Measurements from ENCODE around the gene MPHOSPH6.
"Not testable (repeated sequence)": the region's sequence is repeated elsewhere in the genome, so short reads cannot be mapped to it uniquely, and the experiment has no call there.

Gene MPHOSPH6

GRCh38 chr16:82167670-82168069 lies 2.4 kb downstream of the MPHOSPH6 start:
- no peak for DNase-seq

GRCh38 chr16:82160226-82160625 lies 9.8 kb downstream of the MPHOSPH6 start:
- DNase-seq, result no peak

GRCh38 chr16:82157836-82158235 lies 12.2 kb downstream of the MPHOSPH6 start:
- no peak for DNase-seq

GRCh38 chr16:82157534-82157812 lies 12.6 kb downstream of the MPHOSPH6 start:
- DNase-seq, result no peak

GRCh38 chr16:82156761-82157533 lies 13.1 kb downstream of the MPHOSPH6 start:
- no peak for DNase-seq

- DNase-seq, result no peak
Measured at GRCh38 chr16:82152641-82153112, 17.3 kb downstream of the MPHOSPH6 start.

- DNase-seq, result no peak
Measured at GRCh38 chr16:82152196-82152595, 17.8 kb downstream of the MPHOSPH6 start.

GRCh38 chr16:82150549-82150948 lies 19.5 kb downstream of the MPHOSPH6 start:
- DNase-seq, result no peak

GRCh38 chr16:82149536-82149935 lies 20.5 kb downstream of the MPHOSPH6 start:
- DNase-seq, result no peak

GRCh38 chr16:82147546-82147945 lies 22.5 kb downstream of the MPHOSPH6 start:
- DNase-seq, result no peak

GRCh38 chr16:82146957-82147356 lies 23.1 kb downstream of the MPHOSPH6 start:
- DNase-seq, result no peak

- no peak for DNase-seq
Measured at GRCh38 chr16:82146556-82146955, 23.5 kb downstream of the MPHOSPH6 start.

GRCh38 chr16:82139286-82139571 lies 30.8 kb downstream of the MPHOSPH6 start:
- not testable (repeated sequence) for DNase-seq

GRCh38 chr16:82138478-82139285 lies 31.3 kb downstream of the MPHOSPH6 start:
- no peak for DNase-seq

- DNase-seq, result no peak
Measured at GRCh38 chr16:82137822-82138167, 32.2 kb downstream of the MPHOSPH6 start.

- DNase-seq, result no peak
Measured at GRCh38 chr16:82136956-82137821, 32.8 kb downstream of the MPHOSPH6 start.

GRCh38 chr16:82135844-82136243 lies 34.2 kb downstream of the MPHOSPH6 start:
- no peak for DNase-seq

GRCh38 chr16:82134846-82135245 lies 35.2 kb downstream of the MPHOSPH6 start:
- no peak for DNase-seq

- DNase-seq, result no peak
Measured at GRCh38 chr16:82133798-82134197, 36.2 kb downstream of the MPHOSPH6 start.

- no peak for DNase-seq
Measured at GRCh38 chr16:82129881-82130280, 40.1 kb downstream of the MPHOSPH6 start.

- DNase-seq, result no peak
Measured at GRCh38 chr16:82124651-82125050, 45.4 kb downstream of the MPHOSPH6 start.

- no peak for DNase-seq
Measured at GRCh38 chr16:82119405-82119804, 50.6 kb downstream of the MPHOSPH6 start.

GRCh38 chr16:82118749-82119148 lies 51.3 kb downstream of the MPHOSPH6 start:
- DNase-seq, result no peak

GRCh38 chr16:82116535-82116934 lies 53.5 kb downstream of the MPHOSPH6 start:
- DNase-seq, result no peak
